GM18868 (cell line): ENCODE measurements around the gene CFAP91.
A peak's percentile ranks its signal among the peaks of the same experiment; 100 is the strongest.

ENCODE experiments used
- ATAC-seq: cut with Tn5 transposase; IDR thresholded peaks from one replicate; pipeline ENCODE4 v1.9.1; 2021; ENCODE audit warnings: mild to moderate bottlenecking, moderate library complexity; ENCODE audit not compliant: unreplicated experiment

CFAP91 gene

GRCh38 chr3:119702530-119703527, at the start of gene CFAP91:
TSS of gene CFAP91 (plus strand) at chr3:119703022. CDS start at chr3:119703099, 77 bp downstream.
- peak; percentile 91 for ATAC-seq

DNA sequence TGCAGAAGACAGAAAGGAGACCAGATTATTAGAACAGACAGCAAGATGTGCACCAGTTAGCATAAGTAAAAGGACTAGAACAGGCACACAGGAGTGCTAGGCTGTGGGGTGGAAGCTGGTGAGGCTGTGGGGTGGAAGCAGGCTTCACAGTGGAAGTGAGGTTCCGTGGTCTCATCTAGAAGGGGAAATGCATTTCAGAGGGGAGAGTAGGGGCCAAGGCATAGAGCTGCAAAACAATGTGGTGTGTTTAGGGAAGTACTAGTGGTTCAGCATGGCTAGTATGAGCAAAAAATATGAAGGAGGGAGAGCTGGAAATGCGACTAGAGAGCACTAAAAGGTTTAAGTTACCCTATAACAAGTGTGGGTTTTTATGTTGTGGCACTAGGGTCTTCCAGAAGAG, 48.9 kb upstream of the CFAP91 start:
- no peak for ATAC-seq

DNA sequence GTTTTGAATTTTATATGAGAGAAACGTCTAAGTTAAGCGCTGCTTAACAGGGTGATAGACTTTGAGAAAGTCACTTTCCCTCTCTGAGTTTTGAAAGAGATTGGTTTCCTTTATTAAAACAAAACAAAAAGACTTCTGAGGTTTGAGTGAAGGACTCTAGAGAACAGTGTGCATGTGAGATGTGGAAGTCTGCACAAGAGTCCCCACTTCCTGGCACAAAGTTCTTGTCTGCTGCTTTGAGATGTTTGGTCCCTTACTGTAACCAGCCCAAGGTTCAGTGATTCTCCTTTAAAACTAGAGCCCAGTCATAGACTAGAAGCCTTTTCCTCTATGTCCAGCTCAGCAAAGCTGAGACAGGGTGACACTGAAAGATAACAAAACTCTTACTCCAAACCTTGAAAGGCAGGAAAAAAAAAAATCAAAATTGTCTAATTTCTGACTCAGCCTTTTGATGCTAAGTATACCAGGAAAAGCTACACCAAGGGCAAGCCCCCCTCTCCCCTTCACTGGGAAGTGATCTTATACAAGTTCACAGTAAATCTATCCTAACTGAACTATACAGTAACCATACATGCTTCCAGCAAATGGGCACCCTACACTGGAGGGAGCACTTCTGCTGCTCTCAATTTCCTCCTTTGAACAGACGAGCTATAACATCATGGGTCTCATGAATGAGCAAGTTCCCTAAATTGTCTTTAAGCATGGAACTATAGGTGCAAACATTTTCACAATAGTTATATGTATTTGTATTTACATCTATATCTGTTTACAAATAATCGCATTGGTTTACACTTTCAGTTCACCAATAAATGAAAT, 44.7 kb upstream of the CFAP91 start:
- ATAC-seq: peak; percentile 42

DNA sequence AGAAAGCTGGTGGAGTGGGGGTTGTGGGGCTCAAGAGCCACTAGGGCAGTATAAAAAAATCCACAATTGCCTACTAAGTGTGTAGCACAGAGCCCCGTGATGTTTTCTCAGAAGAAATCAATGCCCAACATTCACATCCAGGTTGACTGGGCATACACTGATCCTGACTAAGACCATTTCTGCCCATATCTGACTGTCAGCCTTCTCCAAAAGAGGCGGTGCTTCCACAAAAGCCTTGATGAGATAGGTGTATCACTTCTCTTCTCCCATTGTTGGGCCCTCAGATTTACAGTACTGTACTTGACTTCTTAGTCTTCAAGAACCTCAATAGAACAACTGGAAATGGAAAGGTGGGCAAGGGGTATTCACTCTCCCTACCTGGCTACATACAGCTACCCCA, 43.8 kb upstream of the CFAP91 start:
- ATAC-seq: no peak

- ATAC-seq: no peak
Measured at GRCh38 chr3:119659606-119660291, 43.1 kb upstream of the CFAP91 start.

DNA sequence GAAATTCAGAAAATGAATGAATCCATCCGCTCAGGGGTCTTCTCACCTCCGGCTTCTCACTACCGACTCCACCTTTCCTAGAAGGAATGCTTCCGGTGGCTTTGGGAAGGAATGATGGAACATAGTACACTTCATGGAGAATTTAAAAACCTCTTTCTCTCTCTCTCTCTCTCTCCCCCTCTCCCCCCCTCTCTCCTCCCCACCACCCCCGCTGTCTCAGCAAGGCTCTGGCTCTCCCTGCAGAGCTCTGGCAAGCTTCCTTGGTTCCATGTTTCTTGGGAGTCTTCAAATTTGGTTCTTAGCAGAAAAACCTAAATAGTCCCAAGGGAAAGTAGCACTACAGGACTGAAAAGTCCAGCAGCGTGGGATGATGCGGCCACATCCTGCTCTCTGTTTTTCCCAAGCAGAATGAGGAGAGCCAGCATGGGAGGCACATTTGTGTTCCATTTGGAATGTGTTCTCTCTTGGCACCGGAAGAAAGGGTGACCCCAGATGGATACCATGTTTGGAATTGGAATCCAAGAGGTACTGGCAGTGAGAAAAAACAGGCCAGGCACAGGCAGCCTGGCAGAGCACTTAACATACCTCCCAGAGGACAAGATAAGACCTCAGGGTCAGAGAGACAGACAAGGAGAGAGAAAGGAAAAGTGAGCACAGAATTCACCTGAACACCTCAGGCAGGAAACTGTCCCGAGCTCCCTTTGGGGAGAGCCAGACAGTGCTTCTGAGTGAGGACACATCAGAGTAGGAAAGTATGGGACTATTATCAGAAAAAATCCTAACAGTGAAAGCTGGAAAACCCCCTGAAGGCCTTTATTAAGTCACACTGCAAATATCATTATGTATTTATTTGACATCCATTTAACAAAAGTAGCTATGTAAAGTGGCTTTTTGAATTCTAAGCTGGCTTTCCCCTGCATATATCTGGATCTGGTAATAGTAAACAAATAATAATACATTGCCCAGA, 42.1 kb upstream of the CFAP91 start, which contains the start of gene POPDC2:
Gene POPDC2 (minus strand): TSS at position 116 of the 967 bp plus-strand sequence. CDS start 166 bp downstream, outside the sequence.
- no peak for ATAC-seq

GRCh38 chr3:119662604-119663373, 40.0 kb upstream of the CFAP91 start:
- ATAC-seq: no peak

GRCh38 chr3:119663885-119664284, 38.9 kb upstream of the CFAP91 start:
- no peak for ATAC-seq

- ATAC-seq: no peak
Measured at GRCh38 chr3:119664370-119664769, 38.5 kb upstream of the CFAP91 start.

- ATAC-seq: no peak
Measured at GRCh38 chr3:119664850-119665379, 37.9 kb upstream of the CFAP91 start.

DNA sequence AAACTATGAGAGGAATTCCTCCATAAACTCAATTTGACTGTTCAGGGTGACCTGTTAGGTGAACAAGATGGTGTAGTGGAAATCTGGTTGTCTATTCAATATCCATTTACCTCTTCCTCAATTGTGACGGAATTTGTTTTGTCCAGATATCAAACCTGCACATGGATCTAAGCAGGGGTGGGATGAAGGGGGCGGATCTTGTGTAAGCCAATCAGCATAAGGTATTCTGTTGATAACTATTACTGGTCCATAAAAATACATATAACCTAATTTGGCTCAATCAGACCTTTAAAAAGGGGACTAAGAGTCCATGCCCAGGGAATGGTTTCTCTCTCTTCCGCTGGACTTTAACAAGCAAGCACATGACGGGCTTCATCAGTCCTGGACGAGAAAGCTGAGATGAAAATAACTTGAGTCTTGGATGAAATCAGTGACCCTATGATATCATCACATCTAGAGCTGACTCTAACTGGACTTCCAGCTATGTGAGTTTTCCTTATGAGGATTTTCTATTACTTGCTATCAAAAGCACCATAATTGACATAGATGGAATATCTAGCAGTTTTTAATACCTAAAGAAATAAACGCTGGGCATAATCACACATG, 36.8 kb upstream of the CFAP91 start:
- ATAC-seq: no peak

DNA sequence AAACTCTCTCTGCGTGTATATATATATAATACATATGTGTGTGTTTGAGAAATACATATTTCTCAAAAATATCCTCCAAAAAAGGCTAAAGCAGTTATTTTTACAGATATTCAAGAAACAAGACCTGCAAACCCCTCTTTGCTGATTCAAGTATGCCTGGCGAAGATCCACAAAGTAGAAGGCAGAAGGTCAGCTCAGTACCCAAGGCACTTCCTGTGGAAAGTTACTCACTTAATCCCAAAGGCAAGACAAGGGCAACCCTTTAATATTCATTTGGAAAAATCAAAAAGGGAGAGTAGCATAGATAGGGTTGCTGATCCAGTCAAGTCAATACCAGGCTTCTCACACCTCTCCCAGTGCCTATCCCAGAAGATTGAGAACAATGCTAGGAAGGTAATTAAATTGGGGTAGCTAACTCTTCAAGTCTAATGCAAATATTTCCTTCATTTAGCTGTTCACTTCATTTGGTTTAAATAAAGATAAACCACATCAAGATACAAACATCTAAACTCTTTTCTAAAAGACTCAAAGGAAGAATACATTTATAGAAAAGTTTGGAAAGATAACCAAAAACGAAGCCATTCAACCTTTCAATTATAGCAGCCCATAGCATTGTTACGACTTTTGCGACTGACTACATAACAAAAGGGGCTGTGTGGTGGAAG, 32.8 kb upstream of the CFAP91 start:
- ATAC-seq: no peak

DNA sequence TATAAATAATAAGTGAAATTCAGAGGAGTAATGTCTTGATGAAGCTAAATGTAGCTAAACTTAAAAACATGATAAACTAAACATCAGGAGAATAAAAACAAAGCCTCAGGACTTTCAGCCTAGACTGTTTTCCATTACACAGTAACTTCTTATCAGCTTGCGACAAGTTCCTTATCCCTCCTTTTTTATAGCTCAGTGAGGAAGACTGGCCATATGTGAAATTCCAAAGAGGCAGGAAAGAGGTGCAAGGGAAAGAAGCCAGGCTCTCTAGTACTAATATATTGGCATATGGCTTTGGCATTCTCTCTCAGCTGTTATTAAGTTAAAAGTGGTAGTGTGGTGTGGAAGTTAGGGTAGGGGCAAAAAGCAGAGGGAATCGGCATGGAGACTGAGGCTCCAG, 30.0 kb upstream of the CFAP91 start:
- no peak for ATAC-seq

DNA sequence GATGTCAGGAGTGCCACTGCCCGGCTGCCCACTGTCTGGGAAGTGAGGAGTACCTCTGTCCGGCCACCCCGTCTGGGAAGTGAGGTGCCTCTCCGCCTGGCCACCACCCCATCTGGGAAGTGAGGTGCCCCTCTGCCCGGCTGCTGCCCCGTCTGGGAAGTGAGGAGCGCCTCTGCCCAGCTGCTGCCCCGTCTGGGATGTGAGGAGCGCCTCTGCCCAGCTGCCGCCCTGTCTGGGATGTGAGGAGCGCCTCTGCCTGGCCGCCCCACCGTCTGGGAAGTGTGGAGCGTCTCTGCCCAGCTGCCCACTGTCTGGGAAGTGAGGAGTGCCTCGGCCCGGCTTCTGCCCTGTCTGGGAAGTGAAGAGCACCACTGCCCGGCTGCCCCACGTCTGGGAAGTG, 28.9 kb upstream of the CFAP91 start:
- no peak for ATAC-seq

GRCh38 chr3:119675188-119675874, 27.5 kb upstream of the CFAP91 start:
- ATAC-seq: no peak

DNA sequence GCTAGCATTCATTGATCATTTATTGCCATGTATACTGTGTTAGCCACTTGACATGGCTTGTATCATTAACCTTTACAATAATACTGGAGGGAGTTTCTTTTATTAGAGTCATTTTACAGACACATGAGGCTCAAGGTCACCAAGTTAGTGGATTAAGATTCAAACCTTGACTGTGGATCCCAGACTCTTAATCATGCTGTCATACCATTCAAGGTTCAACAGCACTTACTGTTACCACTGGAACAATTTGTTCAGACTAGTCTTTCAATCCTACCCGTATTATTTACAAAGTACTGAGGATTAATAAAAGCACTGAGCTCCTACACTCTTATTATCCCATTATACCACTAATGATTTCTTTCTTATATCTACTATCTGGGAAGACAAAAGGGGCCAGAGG, 26.8 kb upstream of the CFAP91 start:
- ATAC-seq: no peak
